Measurements from ENCODE around the gene SHOX. TPM values are rescaled to one million over a fixed set of nuclear protein-coding genes. Genes with fewer than 3 reads are reported as not detected.
"Not testable (repeated sequence)": the region's sequence is repeated elsewhere in the genome, so short reads cannot be mapped to it uniquely, and the experiment has no call there.

SHOX gene
- total RNA-seq, 1 donor from 2014 or later, result not detected

DNA sequence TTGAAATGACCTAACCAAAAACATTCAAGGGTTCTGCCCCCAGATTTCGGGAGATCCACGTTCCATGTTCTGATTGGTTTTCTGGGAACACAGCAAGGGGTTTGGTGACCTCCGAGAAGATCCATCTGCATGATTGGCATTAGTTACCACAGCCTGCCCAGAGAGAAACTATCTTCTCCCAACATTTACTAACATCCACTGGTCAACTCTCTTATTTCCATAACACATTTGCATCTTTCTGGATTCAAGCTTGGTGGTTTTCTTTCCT, 15.6 kb downstream of the SHOX start:
- intact Hi-C loops (cut with micrococcal nuclease), result no loop called here
- no peak for DNase-seq (ENCODE audit: low spot score)
- H3K9me3 Mint-ChIP-seq, result no peaks in the 10 kb centered on the region
- peaks cover 5% of the 10 kb centered on the region for H3K27me3 Mint-ChIP-seq (ENCODE audit: insufficient read depth)
- no peak overlapping the region for H3K4me3 Mint-ChIP-seq
- H3K36me3 Mint-ChIP-seq (ENCODE audit: low read depth), result no peaks in the 10 kb centered on the region
- H3K27ac Mint-ChIP-seq, result no peak overlapping the region
- no peaks in the 10 kb centered on the region for H3K4me1 Mint-ChIP-seq (ENCODE audit: low read depth)

GRCh38 chrX:646796-647195, 16.2 kb downstream of the SHOX start:
- Mint-ChIP-seq H3K36me3 (ENCODE audit: low read depth) (no peaks in the 10 kb centered on the region), H3K27ac (no peak overlapping the region), H3K4me1 (ENCODE audit: low read depth) (no peaks in the 10 kb centered on the region), H3K4me3 (no peak overlapping the region), H3K27me3 (ENCODE audit: insufficient read depth) (peaks cover 5% of the 10 kb centered on the region), H3K9me3 (no peaks in the 10 kb centered on the region)
- intact Hi-C loops (cut with micrococcal nuclease), result no loop called here
- no peak for DNase-seq (ENCODE audit: low spot score)

- Mint-ChIP-seq H3K27me3 (ENCODE audit: insufficient read depth) (peaks cover 5% of the 10 kb centered on the region), H3K36me3 (ENCODE audit: low read depth) (no peaks in the 10 kb centered on the region)
- intact Hi-C loops (cut with micrococcal nuclease), result no loop called here
Observed at GRCh38 chrX:649166-649565, 18.6 kb downstream of the SHOX start.

DNA sequence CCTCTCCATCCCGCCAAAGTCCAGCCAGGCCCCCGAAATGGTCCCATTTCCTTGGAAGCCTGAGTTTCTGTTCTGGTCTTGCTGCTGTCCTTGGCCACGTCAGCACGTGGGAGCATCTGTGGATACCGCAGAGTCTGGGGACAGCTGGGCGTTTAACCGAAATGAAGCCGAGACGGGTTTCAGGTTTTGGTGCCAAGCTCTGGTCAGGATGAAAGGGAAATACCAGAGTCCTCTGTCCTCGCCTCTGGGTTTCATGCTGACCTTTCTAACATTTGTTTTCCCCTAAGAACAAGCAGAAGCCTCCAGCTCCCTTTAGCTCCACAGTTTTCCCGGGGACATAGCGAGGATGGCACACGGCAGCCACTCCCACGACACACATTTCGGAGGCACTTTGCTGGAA, 19.7 kb downstream of the SHOX start:
- Mint-ChIP-seq H3K36me3 (ENCODE audit: low read depth) (no peaks in the 10 kb centered on the region), H3K9me3 (no peaks in the 10 kb centered on the region), H3K4me1 (ENCODE audit: low read depth) (no peaks in the 10 kb centered on the region), H3K4me3 (no peak overlapping the region), H3K27me3 (ENCODE audit: insufficient read depth) (no peaks in the 10 kb centered on the region), H3K27ac (no peak overlapping the region)
- intact Hi-C loops (cut with micrococcal nuclease), result no loop called here
- DNase-seq (ENCODE audit: low spot score), result no peak

More at GRCh38 chrX:649166-649565, 18.6 kb downstream of the SHOX start:
- Mint-ChIP-seq H3K9me3 (no peaks in the 10 kb centered on the region), H3K27ac (no peak overlapping the region), H3K4me3 (no peak overlapping the region), H3K4me1 (ENCODE audit: low read depth) (no peaks in the 10 kb centered on the region)
- DNase-seq (ENCODE audit: low spot score), result no peak

- no peak for DNase-seq (ENCODE audit: low spot score)
- Mint-ChIP-seq H3K4me1 (ENCODE audit: low read depth) (no peaks in the 10 kb centered on the region), H3K27ac (no peak overlapping the region), H3K4me3 (no peak overlapping the region), H3K27me3 (ENCODE audit: insufficient read depth) (no peaks in the 10 kb centered on the region), H3K9me3 (no peaks in the 10 kb centered on the region), H3K36me3 (ENCODE audit: low read depth) (no peaks in the 10 kb centered on the region)
- intact Hi-C loops (cut with micrococcal nuclease), result no loop called here
Observed at GRCh38 chrX:650811-651210, 20.2 kb downstream of the SHOX start.

- H3K36me3 Mint-ChIP-seq (ENCODE audit: low read depth); DNase-seq (ENCODE audit: low spot score); H3K4me1 Mint-ChIP-seq (ENCODE audit: low read depth); H3K4me3 Mint-ChIP-seq; H3K9me3 Mint-ChIP-seq; H3K27me3 Mint-ChIP-seq (ENCODE audit: insufficient read depth); H3K27ac Mint-ChIP-seq; intact Hi-C loops (cut with micrococcal nuclease): not testable (repeated sequence)
Observed at GRCh38 chrX:651922-652321, 21.3 kb downstream of the SHOX start.

DNA sequence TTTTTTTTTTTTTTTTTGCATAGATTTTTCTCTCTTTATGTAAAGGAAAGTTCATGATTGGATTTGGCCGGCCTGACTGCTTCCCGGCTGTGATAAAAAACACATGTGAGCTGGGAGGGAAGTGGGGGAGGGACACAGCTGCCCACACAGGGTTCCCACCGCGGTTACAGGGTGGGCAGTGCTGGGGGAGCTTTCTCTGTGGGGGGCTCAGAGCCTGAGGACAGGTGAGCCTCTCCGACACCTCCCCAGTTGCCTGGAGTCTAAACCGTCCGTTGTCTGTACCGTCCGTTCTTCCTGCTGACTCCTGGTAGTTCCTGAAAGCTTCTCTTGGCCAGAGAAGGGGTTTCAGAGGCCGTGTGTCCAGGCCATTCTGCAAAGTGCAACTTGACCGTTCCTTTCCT, 21.8 kb downstream of the SHOX start:
- Mint-ChIP-seq H3K27me3 (ENCODE audit: insufficient read depth) (no peaks in the 10 kb centered on the region), H3K36me3 (ENCODE audit: low read depth) (no peaks in the 10 kb centered on the region)

GRCh38 chrX:653306-653705, 22.7 kb downstream of the SHOX start:
- no peaks in the 10 kb centered on the region for H3K36me3 Mint-ChIP-seq (ENCODE audit: low read depth)
- intact Hi-C loops (cut with micrococcal nuclease), result no loop called here
- no peaks in the 10 kb centered on the region for H3K4me1 Mint-ChIP-seq (ENCODE audit: low read depth)
- H3K4me3 Mint-ChIP-seq, result no peak overlapping the region
- H3K9me3 Mint-ChIP-seq, result no peaks in the 10 kb centered on the region
- no peak overlapping the region for H3K27ac Mint-ChIP-seq
- no peak for DNase-seq (ENCODE audit: low spot score)
- no peaks in the 10 kb centered on the region for H3K27me3 Mint-ChIP-seq (ENCODE audit: insufficient read depth)

More for the DNA sequence above, 21.8 kb downstream of the SHOX start:
- DNase-seq (ENCODE audit: low spot score), result no peak
- H3K4me1 Mint-ChIP-seq (ENCODE audit: low read depth), result no peaks in the 10 kb centered on the region
- no peak overlapping the region for H3K4me3 Mint-ChIP-seq
- intact Hi-C loops (cut with micrococcal nuclease), result no loop called here
- no peaks in the 10 kb centered on the region for H3K9me3 Mint-ChIP-seq
- no peak overlapping the region for H3K27ac Mint-ChIP-seq

GRCh38 chrX:661154-661553, 30.6 kb downstream of the SHOX start:
- Mint-ChIP-seq H3K9me3 (peaks cover 4% of the 10 kb centered on the region), H3K27ac (no peak overlapping the region), H3K27me3 (ENCODE audit: insufficient read depth) (no peaks in the 10 kb centered on the region), H3K4me3 (no peak overlapping the region), H3K36me3 (ENCODE audit: low read depth) (no peaks in the 10 kb centered on the region), H3K4me1 (ENCODE audit: low read depth) (no peaks in the 10 kb centered on the region)
- intact Hi-C loops (cut with micrococcal nuclease), result no loop called here
- no peak for DNase-seq (ENCODE audit: low spot score)

DNA sequence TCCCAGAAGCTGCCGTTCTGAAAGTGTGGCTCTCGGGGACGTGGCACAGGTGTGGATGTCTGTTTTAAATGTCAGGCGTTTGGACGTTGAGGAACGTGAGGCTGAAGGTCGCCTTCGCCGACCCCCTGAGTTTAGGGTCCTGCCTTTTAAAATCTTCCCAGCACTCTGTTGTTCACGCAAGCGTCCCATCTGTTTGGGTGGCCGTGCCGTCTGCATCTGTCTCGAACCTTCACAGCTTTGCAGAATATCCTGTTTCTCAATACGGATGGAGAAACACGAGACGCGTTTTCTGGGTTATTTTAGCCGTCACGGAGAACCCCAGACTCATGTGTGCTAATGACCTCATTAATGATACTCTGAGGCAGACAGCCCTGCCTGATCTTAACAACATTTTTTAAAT, 31.5 kb downstream of the SHOX start:
- no peak overlapping the region for H3K4me3 Mint-ChIP-seq
- peaks cover 4% of the 10 kb centered on the region for H3K9me3 Mint-ChIP-seq
- H3K27ac Mint-ChIP-seq, result no peak overlapping the region
- H3K27me3 Mint-ChIP-seq (ENCODE audit: insufficient read depth), result no peaks in the 10 kb centered on the region
- no peaks in the 10 kb centered on the region for H3K4me1 Mint-ChIP-seq (ENCODE audit: low read depth)
- no peaks in the 10 kb centered on the region for H3K36me3 Mint-ChIP-seq (ENCODE audit: low read depth)
- no peak for DNase-seq (ENCODE audit: low spot score)
- intact Hi-C loops (cut with micrococcal nuclease), result no loop called here

- Mint-ChIP-seq H3K36me3 (ENCODE audit: low read depth) (no peaks in the 10 kb centered on the region), H3K27ac (no peak overlapping the region), H3K4me1 (ENCODE audit: low read depth) (no peaks in the 10 kb centered on the region), H3K4me3 (no peak overlapping the region), H3K9me3 (peaks cover 4% of the 10 kb centered on the region), H3K27me3 (ENCODE audit: insufficient read depth) (no peaks in the 10 kb centered on the region)
- intact Hi-C loops (cut with micrococcal nuclease), result no loop called here
- DNase-seq (ENCODE audit: low spot score), result no peak
Observed at GRCh38 chrX:663841-664240, 33.2 kb downstream of the SHOX start.

GRCh38 chrX:666762-667720, 36.5 kb downstream of the SHOX start:
- H3K27ac Mint-ChIP-seq, result no peak overlapping the region
- H3K9me3 Mint-ChIP-seq, result peaks cover 4% of the 10 kb centered on the region
- no peaks in the 10 kb centered on the region for H3K4me1 Mint-ChIP-seq (ENCODE audit: low read depth)
- H3K27me3 Mint-ChIP-seq (ENCODE audit: insufficient read depth), result no peaks in the 10 kb centered on the region
- no peak for DNase-seq (ENCODE audit: low spot score)
- no peak overlapping the region for H3K4me3 Mint-ChIP-seq
- no peaks in the 10 kb centered on the region for H3K36me3 Mint-ChIP-seq (ENCODE audit: low read depth)
- intact Hi-C loops (cut with micrococcal nuclease), result no loop called here

DNA sequence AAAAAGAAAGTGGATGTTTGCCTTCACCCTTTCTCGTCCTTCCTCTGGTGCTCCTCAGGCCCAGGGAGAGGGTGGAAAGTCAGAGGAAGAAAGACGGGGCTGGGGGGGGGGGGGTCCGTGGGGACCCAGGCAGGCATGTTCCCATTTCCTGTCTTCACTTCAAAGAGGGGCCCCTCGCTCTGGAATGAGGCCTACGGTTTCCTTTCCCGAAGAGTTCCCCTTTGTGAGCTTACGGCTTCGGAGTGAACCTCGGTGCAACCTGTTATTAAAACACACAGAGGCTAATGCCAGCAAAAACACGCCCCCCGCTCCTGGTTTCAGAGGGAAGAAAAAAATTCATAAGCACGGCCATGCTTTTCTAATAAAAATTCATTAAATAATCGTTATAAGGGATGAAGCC, 40.1 kb downstream of the SHOX start:
- H3K27ac Mint-ChIP-seq, result no peak overlapping the region
- intact Hi-C loops (cut with micrococcal nuclease), result no loop called here
- peaks cover 5% of the 10 kb centered on the region for H3K9me3 Mint-ChIP-seq
- no peaks in the 10 kb centered on the region for H3K36me3 Mint-ChIP-seq (ENCODE audit: low read depth)
- no peaks in the 10 kb centered on the region for H3K27me3 Mint-ChIP-seq (ENCODE audit: insufficient read depth)
- DNase-seq (ENCODE audit: low spot score), result no peak
- H3K4me1 Mint-ChIP-seq (ENCODE audit: low read depth), result no peaks in the 10 kb centered on the region
- H3K4me3 Mint-ChIP-seq, result no peak overlapping the region

DNA sequence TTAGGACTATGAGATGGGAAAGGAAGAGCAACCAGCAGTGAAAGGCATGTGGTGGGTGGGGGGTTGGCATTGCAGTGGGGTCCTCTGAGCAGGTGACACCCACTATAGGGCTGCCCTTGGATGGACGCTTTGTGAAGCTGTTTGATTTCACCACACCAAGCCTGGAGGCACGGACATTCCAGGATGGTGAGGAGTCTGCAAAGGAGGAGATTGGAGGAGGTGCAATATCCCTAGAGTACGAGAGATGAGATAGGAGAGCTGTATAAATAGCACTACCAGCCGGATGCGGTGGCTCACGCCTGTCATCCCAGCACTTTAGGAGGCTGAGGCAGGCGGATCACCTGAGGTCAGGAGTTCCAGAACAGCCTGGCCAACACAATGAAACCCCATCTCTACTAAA, 42.3 kb downstream of the SHOX start:
- DNase-seq (ENCODE audit: low spot score), result no peak
- H3K4me3 Mint-ChIP-seq, result no peak overlapping the region
- no peaks in the 10 kb centered on the region for H3K4me1 Mint-ChIP-seq (ENCODE audit: low read depth)
- no peak overlapping the region for H3K27ac Mint-ChIP-seq
- peaks cover 5% of the 10 kb centered on the region for H3K9me3 Mint-ChIP-seq
- intact Hi-C loops (cut with micrococcal nuclease), result no loop called here
- no peaks in the 10 kb centered on the region for H3K27me3 Mint-ChIP-seq (ENCODE audit: insufficient read depth)
- no peaks in the 10 kb centered on the region for H3K36me3 Mint-ChIP-seq (ENCODE audit: low read depth)

Measured in activated T-helper 1 cell treated with anti-CD3 and anti-CD28 coated beads, Interleukin-12 subunit alpha, Interleukin-12 subunit beta, Interleukin-2, Interleukin-4 antibody, amounts not matched to agents 30 ng/mL and 10 ng/mL and 1 ng/mL, durations not matched to agents 14 hours and 24 hours and 36 hours (primary cell).